Neuronal stem cell (in vitro differentiated cells): ENCODE data around the gene LMF1.

Source experiments
- DNase-seq: peaks from one replicate; pipeline ENCODE4 v3.0.0-alpha.2; 2013; ENCODE audit warnings: low spot score
- H2AFZ ChIP-seq: one replicate; pipeline ENCODE4 v1.6.1; 2013; ENCODE audit warnings: mild to moderate bottlenecking, low read length, inconsistent platforms
- H2AK5ac ChIP-seq: 2 replicates; pipeline ENCODE4 v1.6.1; 2013; ENCODE audit warnings: low read depth, mild to moderate bottlenecking, inconsistent platforms, low read length, moderate library complexity, mixed read lengths
- H2BK120ac ChIP-seq: 2 replicates; pipeline ENCODE4 v1.6.1; 2013; ENCODE audit warnings: low read depth, mild to moderate bottlenecking, inconsistent platforms, low read length, moderate library complexity, mixed read lengths
- H2BK12ac ChIP-seq: one replicate; pipeline ENCODE4 v1.6.1; 2013; ENCODE audit warnings: low read length, inconsistent platforms
- H2BK15ac ChIP-seq: 2 replicates; pipeline ENCODE4 v1.6.1; 2013; ENCODE audit warnings: mild to moderate bottlenecking, low read length, inconsistent platforms, mixed read lengths
- H2BK5ac ChIP-seq: one replicate; pipeline ENCODE4 v1.6.1; 2013; ENCODE audit warnings: inconsistent platforms, mild to moderate bottlenecking, low read length, moderate library complexity
- H3K14ac ChIP-seq: one replicate; pipeline ENCODE4 v1.6.1; 2013; ENCODE audit warnings: low read length, inconsistent platforms
- H3K18ac ChIP-seq: 2 replicates; pipeline ENCODE4 v1.6.1; 2013; ENCODE audit warnings: low read length, inconsistent platforms
- H3K23ac ChIP-seq: 2 replicates; pipeline ENCODE4 v1.6.1; 2013; ENCODE audit warnings: low read depth, mild to moderate bottlenecking, mixed read lengths, low read length, inconsistent platforms; ENCODE audit not compliant: poor library complexity
- H3K27ac ChIP-seq: replicated peaks from 3 replicates; pipeline ENCODE4 v1.5.1; 2013; ENCODE audit warnings: low read length, inconsistent platforms
- H3K27me3 ChIP-seq, 3 experiments: 2 replicates each; pipeline ENCODE4 v1.6.1; 2013; ENCODE audit warnings: low read length in 3 of 3, mild to moderate bottlenecking in 2 of 3, inconsistent platforms in 1 of 3, low read depth in 1 of 3, mixed read lengths in 1 of 3, moderate library complexity in 1 of 3; ENCODE audit not compliant: control insufficient read depth in 3 of 3, insufficient read depth in 3 of 3
- H3K36me3 ChIP-seq, 2 donors: replicated peaks in 1 of 2; 2 replicates each; pipeline ENCODE4 v1.6.1; 2013; ENCODE audit warnings: low read length in 2 of 2; ENCODE audit not compliant: control insufficient read depth in 2 of 2, insufficient read depth in 2 of 2
- H3K4ac ChIP-seq: 2 replicates; pipeline ENCODE4 v1.6.1; 2013; ENCODE audit warnings: inconsistent platforms, mild to moderate bottlenecking, low read length, moderate library complexity
- H3K4me1 ChIP-seq, 2 donors: 1 replicate in 1 of 2; 2 replicates in 1 of 2; pipeline ENCODE4 v1.6.1; 2013; ENCODE audit warnings: low read length in 2 of 2, low read depth in 1 of 2; ENCODE audit not compliant: control insufficient read depth in 2 of 2, insufficient read depth in 1 of 2
- H3K4me2 ChIP-seq: one replicate; pipeline ENCODE4 v1.6.1; 2013; ENCODE audit warnings: mild to moderate bottlenecking, low read length, inconsistent platforms; ENCODE audit not compliant: insufficient read depth, poor library complexity, severe bottlenecking
- H3K4me3 ChIP-seq, 2 donors: 2 replicates each; pipeline ENCODE4 v1.5.1; 2013; ENCODE audit warnings: low read length in 2 of 2, mild to moderate bottlenecking in 2 of 2, inconsistent platforms in 1 of 2, moderate library complexity in 1 of 2
- H3K79me1 ChIP-seq: one replicate; pipeline ENCODE4 v1.6.1; 2013; ENCODE audit warnings: low read depth, mild to moderate bottlenecking, inconsistent platforms, low read length, moderate library complexity
- H3K9ac ChIP-seq: one replicate; pipeline ENCODE4 v1.6.1; 2013; ENCODE audit warnings: mild to moderate bottlenecking, low read depth, low read length, inconsistent platforms; ENCODE audit not compliant: poor library complexity
- H3K9me3 ChIP-seq, 2 donors: replicated peaks in 1 of 2; 2 replicates each; pipeline versions ENCODE3 to v1.6.1; 2013; ENCODE audit warnings: low read length in 2 of 2, mild to moderate bottlenecking in 2 of 2, inconsistent platforms in 1 of 2, low read depth in 1 of 2, mixed read lengths in 1 of 2, moderate library complexity in 1 of 2; ENCODE audit not compliant: control insufficient read depth in 2 of 2, insufficient read depth in 1 of 2
- H4K8ac ChIP-seq: one replicate; pipeline ENCODE4 v1.6.1; 2013; ENCODE audit warnings: low read depth, mild to moderate bottlenecking, inconsistent platforms, low read length, moderate library complexity
- H4K91ac ChIP-seq: one replicate; pipeline ENCODE4 v1.6.1; 2013; ENCODE audit warnings: low read length, low read depth, mild to moderate bottlenecking, inconsistent platforms; ENCODE audit not compliant: poor library complexity
- WGBS, 2 donors: extraction: QIAGEN DNeasy Blood & Tissue Kit; methylation state at CpG; one replicate each; pipeline ENCODE4 v1.1.7; 2013; ENCODE audit warnings: missing lambda C conversion rate in 2 of 2, mixed read lengths in 1 of 2; ENCODE audit not compliant: insufficient read length in 2 of 2, insufficient replicate concordance in 1 of 2; ENCODE audit errors: extremely low coverage in 2 of 2; 5-methylcytosine and 5-hydroxymethylcytosine counted together

LMF1 gene

GRCh38 chr16:1010815-1011214 is 40.0 kb upstream of the LMF1 start:
- Histone ChIP-seq H4K8ac (no peak overlapping the region), H3K4me2 (no peak overlapping the region), H2BK5ac (peak overlapping the region; percentile 87), H3K9ac (peak overlapping the region; percentile 44), H3K27ac (no peak overlapping the region), H3K9me3 (no peaks in the 10 kb centered on the region), H2BK15ac (peak overlapping the region; percentile 96), H3K79me1 (no peaks in the 10 kb centered on the region), H3K23ac (peak overlapping the region; percentile 95), H3K18ac (peak overlapping the region; percentile 88), H2BK12ac (peak overlapping the region; percentile 100), H3K14ac (peak overlapping the region; percentile 49), H3K4ac (peak overlapping the region; percentile 84), H3K36me3 (no peaks in the 10 kb centered on the region), H2BK120ac (peak overlapping the region; percentile 72), H3K4me1 (peaks cover 6 to 14% of the 10 kb centered on the region in 2 donors), H4K91ac (peak overlapping the region; percentile 53), H3K27me3 (peaks cover 0 to 61% (median 0%) of the 10 kb centered on the region in 3 experiments), H2AFZ (peak overlapping the region; percentile 75), H2AK5ac (peak overlapping the region; percentile 99), H3K4me3 (peak overlapping the region in 1 of 2 donors; percentile 43)
- WGBS, 2 donors, result no CpG with 5 or more reads among the region's 16 CpGs
- DNase-seq, result no peak

- Histone ChIP-seq H2AK5ac (peak overlapping the region; percentile 99), H3K4me2 (no peak overlapping the region), H3K27me3 (peaks cover 0 to 61% (median 0%) of the 10 kb centered on the region in 3 experiments), H3K27ac (no peak overlapping the region), H3K4ac (peak overlapping the region; percentile 84), H4K8ac (peak overlapping the region; percentile 17), H2BK5ac (peak overlapping the region; percentile 87), H3K23ac (peak overlapping the region; percentile 80), H3K4me3 (no peak overlapping the region), H3K79me1 (no peaks in the 10 kb centered on the region), H3K36me3 (no peaks in the 10 kb centered on the region), H3K9me3 (no peaks in the 10 kb centered on the region), H3K4me1 (peaks cover 7 to 14% of the 10 kb centered on the region in 2 donors), H3K14ac (peak overlapping the region; percentile 49), H2BK12ac (peak overlapping the region; percentile 100), H3K18ac (peak overlapping the region; percentile 88), H2BK120ac (peak overlapping the region; percentile 61), H3K9ac (peak overlapping the region; percentile 60), H2AFZ (peak overlapping the region; percentile 75), H2BK15ac (peak overlapping the region; percentile 96), H4K91ac (no peak overlapping the region)
- DNase-seq, result no peak
- WGBS, 2 donors, result no CpG with 5 or more reads among the region's 20 CpGs
These were observed 39.5 kb upstream of the LMF1 start for GRCh38 chr16:1010251-1010650.

- H3K4ac ChIP-seq, result no peak overlapping the region
- no peak for DNase-seq
- no peak overlapping the region for H3K27ac ChIP-seq
- H3K18ac ChIP-seq, result peak overlapping the region; percentile 88
- peak overlapping the region; percentile 7 for H2BK12ac ChIP-seq
- H3K9ac ChIP-seq, result no peak overlapping the region
- no peak overlapping the region for H2BK5ac ChIP-seq
- no peaks in the 10 kb centered on the region for H3K9me3 ChIP-seq
- peak overlapping the region; percentile 96 for H2BK15ac ChIP-seq
- peak overlapping the region; percentile 99 for H2AK5ac ChIP-seq
- no CpG with 5 or more reads among the region's 30 CpGs for WGBS, 2 donors
- H3K4me3 ChIP-seq, result no peak overlapping the region
- peaks cover 3 to 14% of the 10 kb centered on the region in 2 donors for H3K4me1 ChIP-seq
- peak overlapping the region; percentile 75 for H2AFZ ChIP-seq
- no peak overlapping the region for H3K23ac ChIP-seq
- peak overlapping the region; percentile 61 for H2BK120ac ChIP-seq
- H3K36me3 ChIP-seq, result no peaks in the 10 kb centered on the region
- H4K91ac ChIP-seq, result no peak overlapping the region
- peaks cover 0 to 57% (median 0%) of the 10 kb centered on the region in 3 experiments for H3K27me3 ChIP-seq
- peak overlapping the region; percentile 17 for H4K8ac ChIP-seq
- H3K4me2 ChIP-seq, result no peak overlapping the region
- H3K79me1 ChIP-seq, result no peaks in the 10 kb centered on the region
- H3K14ac ChIP-seq, result peak overlapping the region; percentile 89
These were observed 38.8 kb upstream of the LMF1 start for GRCh38 chr16:1009358-1010150.

GRCh38 chr16:1008085-1008484 is 37.3 kb upstream of the LMF1 start:
- peak overlapping the region; percentile 32 for H4K91ac ChIP-seq
- no peak overlapping the region for H4K8ac ChIP-seq
- no peak overlapping the region for H3K4me2 ChIP-seq
- H3K4ac ChIP-seq, result no peak overlapping the region
- no peak overlapping the region for H3K9ac ChIP-seq
- no CpG with 5 or more reads among the region's 14 CpGs for WGBS, 2 donors
- no peak overlapping the region for H3K23ac ChIP-seq
- H3K79me1 ChIP-seq, result no peaks in the 10 kb centered on the region
- H2BK15ac ChIP-seq, result peak overlapping the region; percentile 54
- H3K14ac ChIP-seq, result no peak overlapping the region
- no peak overlapping the region for H2BK5ac ChIP-seq
- peaks cover 0 to 51% (median 0%) of the 10 kb centered on the region in 3 experiments for H3K27me3 ChIP-seq
- H3K4me3 ChIP-seq, result no peak overlapping the region
- no peaks in the 10 kb centered on the region for H3K9me3 ChIP-seq
- peaks cover 3 to 21% of the 10 kb centered on the region in 2 donors for H3K4me1 ChIP-seq
- peak overlapping the region; percentile 42 for H2BK120ac ChIP-seq
- H3K36me3 ChIP-seq, result no peaks in the 10 kb centered on the region
- peak overlapping the region; percentile 68 for H2AK5ac ChIP-seq
- H2BK12ac ChIP-seq, result no peak overlapping the region
- H3K27ac ChIP-seq, result no peak overlapping the region
- DNase-seq, result no peak
- H2AFZ ChIP-seq, result no peak overlapping the region
- H3K18ac ChIP-seq, result peak overlapping the region; percentile 46
